Type B pancreatic cell (in vitro differentiated cells): ENCODE data around the gene PTPRQ. TPM values are rescaled to one million over a fixed set of nuclear protein-coding genes. Genes with fewer than 3 reads are reported as not detected.

Experiments used
- DNase-seq: peaks from one replicate; pipeline ENCODE4 v3.0.0; 2021; ENCODE audit warnings: mixed read lengths; ENCODE audit not compliant: unreplicated experiment; ENCODE audit errors: extremely low spot score
- H3K27ac Mint-ChIP-seq: 2 replicates; pipeline ENCODE4 v1.8.0; 2021; ENCODE audit warnings: mild to moderate bottlenecking, mixed read lengths
- H3K27me3 Mint-ChIP-seq: 2 replicates; pipeline ENCODE4 v1.8.0; 2021; ENCODE audit warnings: mixed read lengths
- H3K36me3 Mint-ChIP-seq: 2 replicates; pipeline ENCODE4 v1.8.0; 2021; ENCODE audit warnings: mixed read lengths
- H3K4me1 Mint-ChIP-seq: one replicate; pipeline ENCODE4 v1.8.0; 2021; ENCODE audit warnings: mixed read lengths; ENCODE audit not compliant: unreplicated experiment
- H3K4me3 Mint-ChIP-seq: 2 replicates; pipeline ENCODE4 v1.8.0; 2021; ENCODE audit warnings: mild to moderate bottlenecking, mixed read lengths
- H3K9me3 Mint-ChIP-seq: 2 replicates; pipeline ENCODE4 v1.8.0; 2021; ENCODE audit warnings: mixed read lengths
- CTCF ChIP-seq: fragments of 200-600 bp; sonication (generic); conservative IDR thresholded peaks from 2 replicates; pipeline ENCODE4 v1.5.0; 2021; ENCODE audit warnings: antibody characterized with exemption, mild to moderate bottlenecking
- total RNA-seq: library from RNA; stranded (reverse); gene quantifications from 2 replicates; pipeline ENCODE4 v1.2.1, GENCODE V29; 2021; ENCODE audit warnings: low replicate concordance

The PTPRQ gene
- total RNA-seq, 1 donor from 2014 or later: 1.3 TPM

DNA sequence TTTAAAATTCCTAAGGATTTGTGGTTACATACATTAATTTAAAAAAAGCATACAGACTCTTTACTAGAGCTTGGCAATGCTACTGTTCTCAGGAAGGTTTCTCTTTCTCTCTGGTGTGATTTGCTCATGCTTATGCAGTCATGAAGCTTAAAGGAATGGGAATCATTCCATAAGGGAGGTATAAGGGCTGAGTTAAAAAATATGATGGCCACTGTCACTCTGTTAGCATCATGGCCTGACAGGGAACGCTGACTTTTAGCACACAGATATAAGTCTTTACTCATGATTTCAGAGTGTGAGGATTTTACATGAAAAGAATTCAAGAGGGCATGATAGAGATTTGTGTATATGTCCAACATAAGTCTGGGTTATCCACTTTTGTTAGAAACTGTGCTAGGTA, 276.5 kb downstream of the PTPRQ start:
- no peak for DNase-seq
- Mint-ChIP-seq H3K36me3 (no peaks in the 10 kb centered on the region), H3K4me3 (no peak overlapping the region), H3K27me3 (peaks cover 20% of the 10 kb centered on the region), H3K27ac (no peak overlapping the region), H3K9me3 (no peaks in the 10 kb centered on the region), H3K4me1 (no peaks in the 10 kb centered on the region)
- TF ChIP-seq CTCF: no peak

DNA sequence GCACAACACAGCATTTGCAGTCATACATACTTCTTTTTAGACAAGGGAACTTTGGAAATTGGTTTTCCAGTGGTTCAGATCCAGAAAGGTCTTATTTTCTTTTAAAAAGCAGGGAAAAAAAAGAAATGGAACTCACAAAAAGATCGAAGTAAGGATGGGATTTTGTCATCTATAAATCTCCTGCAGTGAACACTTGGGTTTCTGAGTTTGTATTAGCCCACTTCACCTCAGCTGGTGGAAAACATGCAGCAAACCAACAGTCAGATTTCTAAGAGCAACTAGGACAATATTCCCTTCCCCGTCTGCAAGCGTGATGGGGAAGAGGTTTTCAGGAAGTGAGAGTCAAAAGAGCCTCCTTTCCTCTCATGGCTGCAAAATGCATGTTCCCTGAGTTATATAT, 277.3 kb downstream of the PTPRQ start:
- Mint-ChIP-seq H3K36me3 (no peaks in the 10 kb centered on the region), H3K4me3 (no peak overlapping the region), H3K27ac (no peak overlapping the region), H3K27me3 (peaks cover 12% of the 10 kb centered on the region), H3K4me1 (no peaks in the 10 kb centered on the region), H3K9me3 (no peaks in the 10 kb centered on the region)
- no peak for TF ChIP-seq CTCF
- DNase-seq: no peak
